Gastrocnemius medialis (tissue), 4 donors: ENCODE data around the gene PLXND1.

Source experiments
- CTCF ChIP-seq, 5 experiments: fragments of 450-650 bp in 3 of 5; fragments of 200-600 bp in 2 of 5; sonication (generic) in 2 of 5; IDR thresholded peaks in 4 of 5; conservative IDR thresholded peaks in 1 of 5; 1 replicate in 4 of 5; 2 replicates in 1 of 5; pipeline ENCODE4 v1.5.1; 2016 to 2019; ENCODE audit warnings: antibody characterized with exemption in 5 of 5, mild to moderate bottlenecking in 3 of 5, moderate library complexity in 3 of 5
- POLR2A ChIP-seq, 2 donors: fragments of 450-650 bp; IDR thresholded peaks; one replicate each; pipeline ENCODE4 v1.6.1; 2017; ENCODE audit warnings: antibody characterized with exemption in 2 of 2, mild to moderate bottlenecking in 2 of 2, moderate library complexity in 2 of 2

GRCh38 chr3:129583289-129583688, 23.2 kb downstream of the PLXND1 start:
- TF ChIP-seq CTCF (IDR thresholded peaks at IDR 0.05 in 4 of 5, conservative IDR thresholded peaks at IDR 0.05 in 1 of 5) (no peak), POLR2A (IDR thresholded peaks at IDR 0.05) (no peak)
